Vagina (tissue), 2 donors: Measurements from ENCODE around the gene CAPNS1.

Experiments used
- POLR2A ChIP-seq, 2 donors: fragments of 450-650 bp; IDR thresholded peaks; one replicate each; pipeline ENCODE4 v1.6.1; 2017; ENCODE audit warnings: antibody characterized with exemption in 2 of 2, mild to moderate bottlenecking in 2 of 2, moderate library complexity in 2 of 2
- POLR2AphosphoS5 ChIP-seq, 2 donors: sonication (generic); formaldehyde crosslinking; IDR thresholded peaks; one replicate each; pipeline ENCODE4 v1.9.0; 2017; ENCODE audit warnings: antibody characterized with exemption in 2 of 2, mild to moderate bottlenecking in 2 of 2, low read depth in 1 of 2; ENCODE audit not compliant: insufficient read depth in 1 of 2
- TF ChIP-seq, protein P1 (sequence below), 3 experiments: fragments of 450-650 bp in 2 of 3; fragments of 200-600 bp in 1 of 3; sonication (generic) in 1 of 3; IDR thresholded peaks; one replicate each; pipeline ENCODE4 v1.5.1; 2017 to 2019; ENCODE audit warnings: antibody characterized with exemption in 3 of 3, mild to moderate bottlenecking in 2 of 3, moderate library complexity in 2 of 3

DNA sequence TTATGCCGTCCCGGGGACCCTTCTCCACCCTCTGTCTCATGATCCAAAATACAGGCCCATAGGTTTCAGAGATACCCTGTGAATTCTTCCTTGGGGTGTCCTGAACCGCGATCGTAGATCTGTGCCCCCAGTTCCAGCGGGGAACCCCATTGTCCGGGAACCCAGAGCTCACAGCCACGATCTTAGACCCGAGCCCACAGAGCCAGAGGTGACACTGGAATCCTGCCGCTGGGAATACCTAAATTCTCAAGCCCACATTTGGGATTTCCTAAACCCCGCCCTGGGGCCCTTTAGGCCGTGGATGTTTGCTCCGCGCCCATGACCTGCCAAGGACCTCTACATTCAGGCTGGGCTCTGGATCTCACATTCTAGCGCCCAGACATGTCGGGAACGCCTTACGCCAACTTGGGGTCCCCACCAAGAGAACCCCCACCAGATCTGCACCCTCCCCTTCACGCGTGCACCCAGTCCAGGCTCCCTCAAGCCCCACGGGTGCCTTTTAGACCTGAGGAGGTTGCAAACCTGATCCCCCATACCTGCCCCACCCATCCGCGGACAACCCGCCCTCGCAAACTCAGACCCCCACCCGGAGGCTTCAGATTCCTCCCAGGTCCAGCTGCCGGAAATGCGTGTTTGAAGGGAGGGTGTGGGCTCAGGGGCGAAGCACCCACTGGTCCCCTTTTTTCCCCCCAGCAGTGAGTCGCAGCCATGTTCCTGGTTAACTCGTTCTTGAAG lies 605 bp downstream of the CAPNS1 start:
- TF ChIP-seq, protein P1, sequence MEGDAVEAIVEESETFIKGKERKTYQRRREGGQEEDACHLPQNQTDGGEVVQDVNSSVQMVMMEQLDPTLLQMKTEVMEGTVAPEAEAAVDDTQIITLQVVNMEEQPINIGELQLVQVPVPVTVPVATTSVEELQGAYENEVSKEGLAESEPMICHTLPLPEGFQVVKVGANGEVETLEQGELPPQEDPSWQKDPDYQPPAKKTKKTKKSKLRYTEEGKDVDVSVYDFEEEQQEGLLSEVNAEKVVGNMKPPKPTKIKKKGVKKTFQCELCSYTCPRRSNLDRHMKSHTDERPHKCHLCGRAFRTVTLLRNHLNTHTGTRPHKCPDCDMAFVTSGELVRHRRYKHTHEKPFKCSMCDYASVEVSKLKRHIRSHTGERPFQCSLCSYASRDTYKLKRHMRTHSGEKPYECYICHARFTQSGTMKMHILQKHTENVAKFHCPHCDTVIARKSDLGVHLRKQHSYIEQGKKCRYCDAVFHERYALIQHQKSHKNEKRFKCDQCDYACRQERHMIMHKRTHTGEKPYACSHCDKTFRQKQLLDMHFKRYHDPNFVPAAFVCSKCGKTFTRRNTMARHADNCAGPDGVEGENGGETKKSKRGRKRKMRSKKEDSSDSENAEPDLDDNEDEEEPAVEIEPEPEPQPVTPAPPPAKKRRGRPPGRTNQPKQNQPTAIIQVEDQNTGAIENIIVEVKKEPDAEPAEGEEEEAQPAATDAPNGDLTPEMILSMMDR (IDR thresholded peaks at IDR 0.05): no peak
- TF ChIP-seq POLR2A (IDR thresholded peaks at IDR 0.05) (no peak), POLR2AphosphoS5 (IDR thresholded peaks at IDR 0.05; ENCODE audit: insufficient read depth in 1 of 2, low read depth in 1 of 2) (peak in 1 of 2 donors; percentile 12)
